Measurements from ENCODE around the gene EBF3. TPM values are rescaled to one million over a fixed set of nuclear protein-coding genes. Genes with fewer than 3 reads are reported as not detected.

The EBF3 gene
- total and polyA plus RNA-seq, 2 donors (not counting 3 experiments of a cell fraction or from before 2014, with no cell fraction given) = 0.92 to 2.7 TPM

GRCh38 chr10:130013335-130014262, 49.5 kb upstream of the EBF3 start:
- Histone ChIP-seq H3K4me2 (ENCODE audit: insufficient read depth, low read length) (no peak overlapping the region), H3K27me3 (ENCODE audit: control insufficient read depth in 2 of 2, insufficient read depth in 2 of 2, low read length in 2 of 2) (no peaks in the 10 kb centered on the region), H3K36me3 (ENCODE audit: control insufficient read depth in 2 of 2, extremely low read depth in 1 of 2, insufficient read depth in 2 of 2, low read length in 2 of 2) (no peaks in the 10 kb centered on the region), H3K9me3 (replicated peaks; ENCODE audit: control insufficient read depth, insufficient read depth, low read length) (no peaks in the 10 kb centered on the region), H3K79me2 (ENCODE audit: control insufficient read depth, insufficient read depth, low read length) (no peaks in the 10 kb centered on the region), H3K4me1 (ENCODE audit: control insufficient read depth, extremely low read depth, insufficient read depth, low read length) (no peaks in the 10 kb centered on the region), H3K9me1 (replicated peaks; ENCODE audit: control insufficient read depth, extremely low read depth, insufficient read depth, low read length) (no peaks in the 10 kb centered on the region), H3K9ac (replicated peaks; ENCODE audit: extremely low read depth, insufficient read depth, low read length) (no peak overlapping the region), H3K27ac (ENCODE audit: insufficient read depth, low read depth, low read length) (no peak overlapping the region), H4K20me1 (replicated peaks; ENCODE audit: control insufficient read depth, extremely low read depth, insufficient read depth, low read length) (no peaks in the 10 kb centered on the region), H3K4me3 (replicated peaks in 1 of 3; ENCODE audit: insufficient read depth in 1 of 3, low read depth in 1 of 3, low read length in 3 of 3) (no peak overlapping the region), H2AFZ (ENCODE audit: low read depth, low read length) (no peak overlapping the region)
- BruUV-seq (replicated peaks) = no TSS peak
- CTCF ChIA-PET = no interaction called here
- TF ChIP-seq FOS (IDR thresholded peaks at IDR 0.05; ENCODE audit: borderline replicate concordance, insufficient read depth, low read length) (no peak), MYC (IDR thresholded peaks at IDR 0.05; ENCODE audit: low read depth, low read length) (no peak), POLR2AphosphoS5 (IDR thresholded peaks at IDR 0.05; ENCODE audit: insufficient read depth, low read depth, low read length) (no peak), EZH2 (IDR thresholded peaks at IDR 0.05; ENCODE audit: borderline replicate concordance, low read depth, low read length, severe bottlenecking) (no peak), POLR2A (IDR thresholded peaks at IDR 0.05; ENCODE audit: low read depth, low read length) (no peak), JUN (IDR thresholded peaks at IDR 0.05; ENCODE audit: borderline replicate concordance, insufficient read depth, insufficient read length, low read depth) (no peak), GATA2 (IDR thresholded peaks at IDR 0.05; ENCODE audit: insufficient read depth, insufficient read length, low read depth, low read length) (no peak)
- TF ChIP-seq, protein P1, sequence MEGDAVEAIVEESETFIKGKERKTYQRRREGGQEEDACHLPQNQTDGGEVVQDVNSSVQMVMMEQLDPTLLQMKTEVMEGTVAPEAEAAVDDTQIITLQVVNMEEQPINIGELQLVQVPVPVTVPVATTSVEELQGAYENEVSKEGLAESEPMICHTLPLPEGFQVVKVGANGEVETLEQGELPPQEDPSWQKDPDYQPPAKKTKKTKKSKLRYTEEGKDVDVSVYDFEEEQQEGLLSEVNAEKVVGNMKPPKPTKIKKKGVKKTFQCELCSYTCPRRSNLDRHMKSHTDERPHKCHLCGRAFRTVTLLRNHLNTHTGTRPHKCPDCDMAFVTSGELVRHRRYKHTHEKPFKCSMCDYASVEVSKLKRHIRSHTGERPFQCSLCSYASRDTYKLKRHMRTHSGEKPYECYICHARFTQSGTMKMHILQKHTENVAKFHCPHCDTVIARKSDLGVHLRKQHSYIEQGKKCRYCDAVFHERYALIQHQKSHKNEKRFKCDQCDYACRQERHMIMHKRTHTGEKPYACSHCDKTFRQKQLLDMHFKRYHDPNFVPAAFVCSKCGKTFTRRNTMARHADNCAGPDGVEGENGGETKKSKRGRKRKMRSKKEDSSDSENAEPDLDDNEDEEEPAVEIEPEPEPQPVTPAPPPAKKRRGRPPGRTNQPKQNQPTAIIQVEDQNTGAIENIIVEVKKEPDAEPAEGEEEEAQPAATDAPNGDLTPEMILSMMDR (IDR thresholded peaks at IDR 0.05; ENCODE audit: extremely low read depth in 1 of 2, insufficient read depth in 1 of 2, low read depth in 1 of 2, low read length in 2 of 2) = no peak
- TF ChIP-seq, protein P2, sequence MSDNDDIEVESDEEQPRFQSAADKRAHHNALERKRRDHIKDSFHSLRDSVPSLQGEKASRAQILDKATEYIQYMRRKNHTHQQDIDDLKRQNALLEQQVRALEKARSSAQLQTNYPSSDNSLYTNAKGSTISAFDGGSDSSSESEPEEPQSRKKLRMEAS (IDR thresholded peaks at IDR 0.05; ENCODE audit: insufficient read depth, insufficient read length) = no peak
- no peak for FAIRE-seq
- POLR2A ChIA-PET = no interaction called here
- dilution Hi-C loops (cut with MboI; ENCODE audit: extremely low pct_ligation_motif_present, low sequenced_read_pairs) (no loop called here), intact Hi-C loops (cut with micrococcal nuclease) (no loop called here)
- no peak for DNase-seq (ENCODE audit: low read depth, low spot score)
